ENCODE results near the gene PRPF39.

Gene PRPF39

DNA sequence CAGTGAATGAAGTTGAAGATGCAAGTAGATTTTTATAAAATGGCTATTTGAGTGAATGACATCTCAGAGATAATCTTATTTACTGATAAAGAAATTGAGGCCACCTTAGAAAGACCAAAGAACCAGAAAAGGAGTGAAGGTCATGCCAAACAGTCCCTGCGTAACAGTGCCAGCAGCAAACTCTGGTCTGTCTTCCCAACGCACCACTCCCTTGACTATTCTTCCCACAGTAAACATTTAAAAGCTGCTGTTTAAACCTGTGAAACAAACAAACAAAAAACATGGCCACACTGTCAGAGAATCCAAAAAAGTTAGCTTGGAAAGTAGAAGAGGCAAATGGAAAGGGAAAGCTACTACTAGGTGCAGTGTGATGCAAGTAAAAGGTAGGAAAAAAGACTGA lies 1.5 kb upstream of the PRPF39 start:
- no peak for DNase-seq

DNA sequence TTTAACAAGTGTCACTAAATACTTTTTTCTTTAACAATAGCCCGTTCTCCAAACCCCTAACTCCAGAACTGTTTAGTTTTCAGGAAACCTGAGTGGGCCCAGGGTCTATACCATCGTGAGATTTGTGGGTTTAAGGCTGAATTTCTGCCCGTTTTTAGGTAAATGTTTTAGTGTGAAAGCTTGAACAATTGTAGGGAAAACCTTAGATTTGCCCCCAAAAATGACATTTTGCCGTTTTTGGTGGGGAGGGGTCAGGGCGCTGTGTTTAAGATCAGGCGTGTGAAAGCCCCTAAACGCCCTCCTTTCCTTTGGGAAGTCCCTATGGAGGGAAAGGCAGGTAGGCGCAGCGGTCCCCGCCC lies 320 bp upstream of the PRPF39 start:
- no peak for DNase-seq

DNA sequence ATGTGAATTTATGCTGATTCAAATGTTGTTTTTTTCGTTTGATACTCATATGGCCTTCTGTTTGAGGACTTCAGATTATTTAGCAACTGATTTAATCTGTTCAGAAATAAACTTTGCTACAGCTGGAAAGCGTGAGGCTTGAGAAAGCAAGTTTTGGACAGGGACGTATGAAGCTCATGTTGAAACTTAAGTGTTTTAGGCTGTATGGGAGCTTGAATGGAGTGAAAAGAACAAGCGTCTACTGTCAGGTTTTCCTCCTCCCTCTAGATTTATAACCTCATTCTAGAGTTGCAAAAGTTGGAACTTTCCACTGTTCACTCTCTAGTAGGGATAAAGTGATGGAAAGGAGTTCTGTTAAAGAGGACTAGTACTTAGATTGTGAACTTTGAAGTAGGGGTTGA lies 1.0 kb downstream of the PRPF39 start:
- no peak for DNase-seq

DNA sequence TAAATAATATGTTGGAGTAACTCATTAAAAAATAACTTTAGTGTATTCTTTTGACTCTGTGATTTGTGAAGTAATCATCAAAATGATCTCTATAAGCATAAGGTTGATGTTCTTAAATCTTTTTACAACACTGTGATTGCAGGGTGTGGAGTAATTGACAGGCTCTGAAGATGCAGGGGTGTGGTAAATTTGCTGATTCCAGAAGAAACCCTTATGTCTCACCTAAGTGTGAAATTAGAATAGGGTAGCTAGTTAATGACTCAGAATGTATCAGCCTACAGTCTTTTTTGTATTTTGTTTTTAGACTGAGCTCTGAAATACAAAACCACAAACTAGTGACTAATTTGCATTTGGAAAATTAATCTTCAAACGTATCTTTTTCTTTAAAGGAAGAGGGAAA lies 5.9 kb downstream of the PRPF39 start:
- DNase-seq: no peak

DNA sequence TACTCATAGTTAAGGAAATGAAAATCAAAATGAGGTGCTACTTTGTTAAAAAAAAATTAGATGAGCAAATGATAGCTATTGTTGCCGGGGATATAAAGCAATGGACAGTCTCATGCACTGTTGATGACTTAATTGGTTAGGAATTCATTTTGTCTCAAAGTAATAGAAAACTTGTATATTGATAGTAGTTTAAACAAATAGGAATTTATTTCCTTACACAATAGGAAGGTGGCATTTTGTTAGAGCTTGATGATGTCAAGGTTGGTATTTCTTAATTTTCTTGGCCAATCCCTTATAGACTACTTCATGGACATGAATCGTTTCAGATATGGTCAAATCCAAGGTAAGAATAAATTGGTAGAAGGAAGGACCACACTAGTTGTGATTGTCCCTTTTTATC lies 7.8 kb downstream of the PRPF39 start:
- DNase-seq: no peak

DNA sequence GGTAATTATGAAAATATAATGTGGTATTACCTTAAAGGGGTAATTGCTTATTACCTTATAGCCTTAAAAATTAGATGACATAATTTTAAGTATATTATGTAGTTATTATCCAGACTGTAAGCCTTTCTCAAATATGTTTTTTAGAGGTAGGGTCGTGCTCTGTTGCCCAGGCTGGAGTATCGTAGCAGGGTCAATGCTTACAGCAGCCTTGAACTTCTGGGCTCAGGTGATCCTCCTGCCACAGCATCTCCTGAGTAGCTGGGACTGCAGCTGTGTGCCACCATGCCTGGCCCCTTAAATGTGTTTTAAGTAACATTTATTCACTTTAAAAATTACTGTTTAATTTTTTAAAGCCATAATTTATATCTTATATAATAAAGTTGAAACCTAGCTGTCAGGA lies 10.4 kb downstream of the PRPF39 start:
- DNase-seq: no peak

DNA sequence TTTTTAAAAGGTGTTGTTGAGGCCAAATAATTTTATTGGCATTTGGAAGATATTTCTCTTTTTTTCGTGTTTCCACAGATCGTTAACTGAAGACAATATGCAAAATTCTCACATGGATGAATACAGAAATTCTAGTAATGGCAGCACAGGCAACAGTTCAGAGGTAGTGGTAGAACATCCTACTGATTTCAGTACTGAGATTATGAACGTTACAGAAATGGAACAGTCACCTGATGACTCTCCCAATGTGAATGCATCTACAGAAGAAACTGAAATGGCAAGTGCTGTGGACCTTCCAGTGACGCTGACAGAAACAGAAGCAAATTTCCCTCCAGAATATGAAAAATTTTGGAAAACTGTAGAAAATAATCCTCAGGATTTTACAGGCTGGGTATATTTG lies 11.2 kb downstream of the PRPF39 start:
- DNase-seq: no peak

DNA sequence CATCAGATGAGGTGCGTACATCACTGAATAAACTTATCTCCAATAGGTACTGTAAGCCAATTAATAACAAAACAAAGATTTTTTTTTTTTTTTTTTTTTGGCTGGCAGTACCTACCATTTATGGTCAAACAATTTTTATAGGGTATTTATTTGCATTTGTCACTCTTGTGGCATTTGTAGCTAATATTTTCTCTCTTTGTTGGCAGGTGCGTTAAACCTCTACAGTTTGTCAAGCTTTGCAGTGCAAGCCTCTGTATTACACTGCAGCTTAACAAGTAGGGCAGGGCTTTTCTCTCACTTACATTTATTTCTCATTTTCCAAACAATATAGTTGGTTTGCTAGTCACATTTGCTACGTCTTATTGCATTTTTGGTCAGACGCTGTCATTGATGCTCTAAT lies 12.3 kb downstream of the PRPF39 start:
- no peak for DNase-seq

DNA sequence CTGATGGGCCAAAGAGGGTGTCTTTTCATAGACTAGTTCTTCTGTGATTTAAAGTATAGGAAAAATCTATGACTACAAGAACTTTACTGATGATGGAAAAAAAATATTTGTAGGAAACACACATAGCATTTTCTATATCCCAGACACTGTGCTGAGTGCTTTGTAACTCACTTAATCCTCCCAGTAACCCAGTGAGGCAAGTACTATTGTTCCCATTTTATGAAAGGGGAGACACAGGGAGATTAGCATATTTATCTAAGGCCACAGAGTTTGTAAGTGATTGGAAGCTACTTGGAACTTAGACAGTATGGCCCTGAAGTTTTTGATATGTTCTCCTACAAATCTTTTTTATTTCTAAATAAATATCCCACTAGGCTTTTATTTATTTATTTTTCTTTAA lies 19.9 kb downstream of the PRPF39 start:
- no peak for DNase-seq

DNA sequence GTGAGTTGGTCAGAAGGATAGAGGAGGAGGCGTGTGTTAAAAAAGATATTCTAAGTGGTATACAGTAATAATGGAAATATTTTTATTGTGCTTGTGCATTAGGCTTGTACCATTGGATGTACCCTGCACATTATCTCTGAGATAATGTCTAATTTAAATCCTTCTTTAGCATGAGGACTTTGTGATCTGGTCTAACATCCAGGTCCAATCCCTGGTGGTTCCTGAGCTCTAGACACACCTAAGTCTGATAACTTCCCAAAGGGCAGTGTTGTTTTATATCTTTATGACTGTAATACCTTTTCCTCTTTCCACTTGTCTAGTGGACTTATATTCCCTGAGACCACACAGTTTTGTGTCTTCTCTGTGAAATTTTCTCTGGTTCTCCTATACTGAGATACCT lies 20.6 kb downstream of the PRPF39 start:
- no peak for DNase-seq

DNA sequence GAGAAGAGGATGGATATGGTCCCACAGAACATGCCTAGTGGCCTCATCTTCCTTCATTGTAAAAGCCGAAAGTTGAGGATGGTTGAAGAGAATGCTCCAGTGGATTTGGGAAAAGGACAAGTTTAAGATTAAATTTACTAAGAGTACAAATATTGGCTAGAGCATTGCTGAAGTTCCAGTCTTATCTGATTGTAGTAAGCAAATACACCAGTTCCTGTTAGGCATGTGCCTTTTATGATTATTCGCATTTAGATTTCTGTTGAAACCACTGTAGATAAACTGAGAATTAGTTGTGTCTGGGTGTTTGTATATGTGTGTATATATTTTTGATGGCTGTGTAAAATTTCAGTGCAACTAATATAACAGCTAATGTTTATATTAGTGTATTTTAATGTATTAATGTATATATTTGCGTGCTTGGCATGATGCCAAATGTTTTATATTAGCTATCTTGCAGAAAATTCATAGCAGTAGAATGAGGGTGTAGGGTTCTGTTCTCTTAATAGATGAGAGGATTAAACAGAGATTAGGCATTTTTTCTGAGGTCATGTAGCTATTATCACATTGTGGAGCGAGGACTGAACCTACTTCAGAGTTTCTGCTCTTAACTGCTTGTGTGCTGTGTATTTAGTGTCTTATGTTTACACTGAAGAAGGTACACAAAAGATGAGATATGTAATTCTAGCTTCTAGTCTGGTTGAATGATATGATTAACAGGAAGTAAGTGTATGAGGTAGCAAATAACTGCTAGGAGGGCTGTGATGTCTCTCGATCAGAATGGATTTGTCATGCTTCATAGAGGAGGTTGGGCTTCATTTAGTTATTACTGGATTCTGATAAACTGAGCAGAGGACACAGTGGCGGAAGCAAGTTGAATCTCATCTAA lies 29.2 kb downstream of the PRPF39 start:
- DNase-seq: no peak

DNA sequence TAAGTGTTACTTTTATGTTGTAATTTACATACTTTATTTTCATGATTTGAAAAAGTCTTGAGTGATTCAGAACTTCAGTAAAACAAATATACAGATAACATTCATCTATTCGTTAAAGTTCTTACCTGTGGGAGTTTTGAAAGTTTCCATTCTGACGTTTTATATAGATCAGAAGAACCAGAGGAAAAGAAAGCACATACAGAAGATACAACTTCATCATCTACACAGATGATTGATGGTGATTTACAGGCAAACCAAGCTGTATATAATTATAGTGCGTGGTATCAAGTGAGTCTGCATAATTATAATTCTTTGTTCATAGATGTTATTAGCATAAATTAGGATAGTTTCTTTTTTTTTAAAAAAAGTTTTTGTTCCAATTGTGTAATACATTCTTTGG lies 30.4 kb downstream of the PRPF39 start:
- no peak for DNase-seq

DNA sequence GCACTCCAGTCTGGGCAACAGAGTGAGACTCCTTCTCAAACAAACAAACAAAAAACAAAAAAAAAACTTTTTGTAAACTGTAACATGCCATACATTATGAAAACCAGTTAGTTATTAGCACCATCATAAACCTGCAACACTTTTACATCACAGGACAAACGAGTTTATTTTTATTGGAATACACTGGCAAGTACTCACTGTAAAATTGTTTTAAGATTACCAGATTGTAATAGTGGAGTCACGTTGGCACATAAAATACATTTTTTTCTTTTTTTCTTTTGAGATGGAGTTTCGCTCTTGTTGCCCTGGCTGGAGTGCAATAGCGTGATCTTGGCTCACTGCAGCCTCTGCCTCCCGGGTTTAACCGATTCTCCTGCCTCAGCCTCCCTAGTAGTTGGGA lies 34.7 kb downstream of the PRPF39 start:
- no peak for DNase-seq

DNA sequence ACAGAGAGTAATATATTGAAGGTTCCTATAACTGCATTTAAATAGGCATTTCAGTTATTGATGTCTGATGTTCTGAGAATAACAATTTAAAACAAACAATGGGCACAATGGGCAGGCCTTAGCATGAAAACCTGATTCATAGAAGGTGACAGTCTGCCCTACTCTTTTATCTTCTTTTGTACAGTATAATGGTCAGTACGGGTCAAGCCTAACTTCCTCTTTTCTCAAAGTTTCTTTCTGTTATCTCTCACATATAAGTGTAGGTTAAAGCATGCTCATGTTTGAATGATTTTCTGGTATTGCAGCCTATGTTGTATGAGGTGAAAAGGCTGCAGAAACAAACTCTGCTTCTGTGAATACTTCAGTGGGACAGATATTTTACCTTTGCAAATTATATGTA lies 36.2 kb downstream of the PRPF39 start:
- no peak for DNase-seq

DNA sequence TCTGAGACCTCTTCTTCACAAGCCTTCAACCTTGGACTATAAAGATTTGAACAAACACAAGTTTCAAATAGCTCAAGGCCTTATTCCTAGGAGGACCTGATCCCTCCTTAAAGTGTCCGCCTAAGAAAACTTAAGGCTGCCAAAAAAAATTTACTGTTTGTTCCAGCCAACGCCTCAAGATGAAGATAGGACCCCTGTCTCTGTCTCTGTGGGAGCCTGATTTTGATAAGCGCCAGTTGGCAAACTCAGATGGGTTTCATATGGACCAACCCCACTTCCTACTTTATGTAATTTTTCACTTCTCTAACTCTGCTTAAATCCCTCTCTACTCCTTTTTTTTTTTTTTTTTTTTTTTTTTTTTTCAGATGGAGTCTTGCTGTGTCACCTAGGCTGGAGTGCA lies 39.4 kb downstream of the PRPF39 start:
- DNase-seq: no peak

DNA sequence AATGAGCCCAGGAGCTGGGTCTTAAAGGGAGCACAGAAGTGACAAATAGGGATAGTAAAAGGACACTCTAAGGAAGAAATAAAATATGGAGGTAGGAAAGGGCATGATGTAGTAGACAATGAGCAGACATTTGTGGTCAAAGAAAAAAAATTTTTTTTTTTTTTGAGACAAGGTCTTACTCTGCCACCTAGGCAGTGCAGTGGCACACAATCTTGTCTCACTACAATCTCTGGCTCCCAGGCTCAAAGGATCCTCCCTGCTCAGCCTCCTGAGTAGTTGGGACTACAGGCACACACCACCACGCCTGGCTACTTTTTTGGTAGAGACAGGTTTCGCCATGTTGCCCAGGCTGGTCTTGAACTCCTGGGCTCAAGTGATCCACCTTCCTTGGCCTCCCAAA lies 41.8 kb downstream of the PRPF39 start:
- no peak for DNase-seq

DNA sequence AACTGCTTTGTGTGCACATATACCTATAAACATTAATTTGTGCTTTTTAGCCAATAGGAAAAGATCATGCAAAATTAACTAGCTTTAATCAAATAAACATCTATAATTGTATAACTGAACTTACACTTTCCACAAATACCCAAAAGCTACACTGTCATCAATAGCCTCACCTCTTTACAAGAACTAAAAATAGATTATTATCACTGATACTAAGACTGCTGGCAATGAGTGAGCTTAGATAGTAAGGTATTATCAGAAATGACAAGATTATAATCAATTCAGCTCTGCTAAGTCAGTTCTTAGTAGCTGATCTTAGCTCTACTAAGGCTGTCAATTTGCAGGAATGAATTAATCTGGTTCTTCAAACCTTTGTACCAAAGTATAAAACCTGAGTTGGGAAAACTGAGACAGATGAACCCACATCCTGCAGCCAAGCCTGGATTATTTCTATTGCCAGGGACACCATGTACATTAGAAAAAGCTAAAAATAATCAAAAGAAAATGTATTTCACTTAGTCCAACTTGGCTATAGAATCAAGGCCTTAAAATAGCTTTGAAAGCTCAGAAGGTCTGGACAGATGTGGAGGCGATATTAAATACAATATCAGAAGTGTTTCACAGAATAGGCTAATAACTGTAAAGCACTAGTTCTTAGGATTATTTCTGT lies 45.2 kb downstream of the PRPF39 start:
- DNase-seq: no peak

DNA sequence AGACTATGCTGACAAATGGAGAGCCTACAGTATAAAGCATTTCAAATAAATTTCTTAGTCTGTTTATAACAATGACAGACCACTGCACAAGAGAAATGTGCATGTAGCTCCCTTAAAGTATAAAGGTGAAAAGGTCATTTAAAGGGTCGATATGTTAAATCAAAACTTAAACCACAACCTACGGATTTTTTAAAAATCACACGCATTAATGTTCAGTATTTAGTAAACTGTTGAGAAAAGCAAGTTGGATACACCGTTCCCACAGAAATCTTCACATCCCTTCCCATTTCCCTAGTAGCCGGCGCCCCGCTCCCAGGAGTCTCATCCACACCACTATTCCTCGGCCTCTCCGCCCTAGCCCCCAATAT lies 49.8 kb downstream of the PRPF39 start:
- no peak for DNase-seq

DNA sequence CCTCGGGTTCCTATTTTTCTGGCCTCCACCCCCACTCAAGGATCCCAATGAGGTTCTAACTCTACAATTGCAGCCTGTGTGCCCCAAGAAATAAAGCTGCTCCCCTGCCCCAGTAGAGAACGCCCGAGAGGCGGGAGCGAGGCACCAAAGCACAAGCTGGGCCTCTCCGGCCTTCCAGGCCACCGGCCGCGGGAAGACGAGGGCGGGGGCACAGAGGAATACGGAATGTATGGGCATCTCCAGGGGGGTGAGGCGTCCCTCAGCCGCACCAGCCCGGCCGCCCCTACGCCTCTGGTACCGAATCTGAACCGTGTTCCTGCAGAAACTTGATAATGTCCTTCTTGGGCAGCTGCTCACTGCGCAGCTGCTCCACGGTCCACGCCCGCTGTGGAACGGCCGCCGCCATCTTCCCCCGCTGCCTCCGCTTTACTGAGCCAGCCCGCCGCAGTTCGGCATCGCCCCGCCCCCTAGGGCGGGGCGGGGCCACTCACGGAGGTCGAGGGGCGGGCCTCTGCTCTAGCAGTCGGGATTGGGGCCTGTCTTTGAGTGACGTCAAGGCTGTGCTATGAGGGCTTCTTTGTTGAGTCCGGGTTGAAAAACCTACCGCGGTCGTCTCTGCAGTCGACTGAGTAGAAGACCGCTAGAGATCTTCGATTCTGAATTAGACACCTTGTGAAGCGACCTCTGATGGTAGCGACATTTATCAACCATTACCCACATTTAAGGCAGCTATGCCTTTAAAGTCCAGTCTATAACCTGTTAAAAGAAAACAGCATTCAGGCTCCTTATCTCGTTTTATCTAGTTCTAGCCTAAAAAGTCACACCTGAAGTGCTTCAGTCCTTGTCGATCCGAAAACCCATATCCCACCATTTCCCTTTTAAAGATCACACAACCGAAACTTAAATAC lies 50.4 kb downstream of the PRPF39 start, which contains the start of gene FKBP3:
Gene FKBP3, minus strand, starts transcription at position 431 of the 908 bp plus-strand sequence. Its CDS starts 25 bp downstream, at position 406.
- peak; percentile 97 for DNase-seq

DNA sequence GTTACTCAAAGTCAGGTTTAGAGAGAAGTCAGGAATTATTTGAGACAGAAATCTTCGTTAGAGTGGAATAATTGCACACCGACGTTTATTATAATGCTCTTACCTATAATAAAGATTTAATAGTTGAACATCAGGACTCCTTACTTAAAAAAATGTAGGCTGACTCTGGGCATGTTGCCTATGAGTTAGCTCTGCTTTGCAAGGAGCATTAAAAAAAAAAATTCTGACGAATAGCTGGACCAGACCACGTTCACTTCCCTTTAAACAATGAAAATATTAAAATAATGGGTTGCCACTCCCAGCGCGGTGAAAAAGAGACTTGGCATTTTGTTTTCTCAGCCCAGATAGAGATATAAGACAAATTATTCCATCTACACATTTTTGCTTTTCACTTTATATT lies 51.2 kb downstream of the PRPF39 start:
- DNase-seq: no peak

DNA sequence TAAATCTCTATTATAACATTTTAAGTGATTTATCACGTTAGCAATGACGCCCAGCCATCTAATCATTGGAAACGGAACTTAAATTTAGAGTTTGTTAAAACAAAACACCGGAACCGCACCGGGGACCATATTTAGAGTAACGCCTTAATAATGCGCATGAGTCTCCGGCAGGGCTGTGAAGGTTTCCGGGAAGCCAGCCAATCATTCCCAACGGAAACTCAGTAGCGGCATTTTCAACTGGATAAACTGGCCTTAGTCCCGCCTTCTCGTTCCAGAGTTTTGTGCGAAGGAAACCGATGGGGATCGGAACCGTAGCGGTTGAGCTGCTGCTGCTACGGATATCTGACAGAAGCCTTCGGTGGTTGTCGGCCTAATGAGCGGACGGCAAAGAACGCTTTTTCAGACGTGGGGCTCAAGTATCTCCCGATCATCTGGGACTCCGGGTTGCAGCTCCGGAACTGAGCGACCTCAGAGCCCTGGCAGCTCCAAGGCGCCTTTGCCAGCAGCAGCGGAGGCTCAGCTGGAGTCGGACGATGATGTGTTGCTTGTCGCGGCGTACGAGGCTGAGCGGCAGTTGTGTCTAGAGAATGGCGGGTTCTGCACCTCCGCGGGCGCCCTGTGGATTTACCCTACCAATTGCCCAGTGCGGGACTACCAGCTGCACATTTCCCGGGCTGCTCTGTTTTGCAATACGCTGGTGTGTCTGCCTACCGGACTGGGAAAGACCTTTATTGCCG lies 51.9 kb downstream of the PRPF39 start, which contains the start of gene FANCM:
Gene FANCM, plus strand, starts transcription at position 272 of the 737 bp plus-strand sequence. Its CDS starts 102 bp downstream, at position 374.
- peak; percentile 93 for DNase-seq

DNA sequence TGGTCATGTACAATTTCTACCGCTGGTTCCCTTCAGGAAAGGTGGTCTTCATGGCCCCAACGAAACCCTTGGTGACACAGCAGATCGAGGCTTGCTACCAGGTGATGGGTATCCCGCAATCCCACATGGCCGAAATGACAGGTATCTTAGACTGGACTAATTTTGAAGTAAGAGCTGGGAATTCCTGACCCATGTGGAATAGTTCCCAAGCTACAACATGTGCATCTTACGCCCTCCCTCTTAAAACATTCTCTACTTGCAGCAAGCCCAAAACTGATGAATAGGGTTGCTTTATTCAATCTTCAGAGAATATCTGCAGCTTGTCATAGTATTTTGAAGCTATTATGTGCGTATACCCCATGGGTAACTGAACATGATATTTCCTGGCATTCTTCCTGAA lies 52.5 kb downstream of the PRPF39 start:
- DNase-seq: no peak

Data from RPMI8226 (cell line).